Large intestine (tissue), 3 donors: Measurements from ENCODE around the gene RTKN2. TPM values are rescaled to one million over a fixed set of nuclear protein-coding genes. Genes with fewer than 3 reads are reported as not detected.
"Not testable (repeated sequence)": the region's sequence is repeated elsewhere in the genome, so short reads cannot be mapped to it uniquely, and the experiment has no call there.

ENCODE experiments used
- DNase-seq, 2 donors: peaks; one replicate each; pipeline versions ENCODE4 v3.0.0 to v3.0.0-alpha.2; 2013
- H3K27ac ChIP-seq: one replicate; pipeline ENCODE4 v1.5.1; 2013; ENCODE audit warnings: low read length
- H3K27me3 ChIP-seq: 2 replicates; pipeline ENCODE4 v1.6.1; 2013; ENCODE audit warnings: low read length; ENCODE audit not compliant: control insufficient read depth, insufficient read depth
- H3K36me3 ChIP-seq: 2 replicates; pipeline ENCODE4 v1.6.1; 2013; ENCODE audit warnings: low read length; ENCODE audit not compliant: control insufficient read depth, insufficient read depth
- H3K4me1 ChIP-seq: one replicate; pipeline ENCODE4 v1.6.1; 2013; ENCODE audit warnings: low read length; ENCODE audit not compliant: control insufficient read depth, insufficient read depth
- H3K4me3 ChIP-seq: one replicate; pipeline ENCODE4 v1.5.1; 2013; ENCODE audit warnings: low read length
- H3K9me3 ChIP-seq: one replicate; pipeline ENCODE4 v1.6.1; 2013; ENCODE audit warnings: mild to moderate bottlenecking, low read depth, low read length, moderate library complexity; ENCODE audit not compliant: control insufficient read depth
- WGBS: methylation state at CpG from one replicate; pipeline ENCODE4 v1.1.5; 2013; ENCODE audit warnings: low lambda C conversion rate; ENCODE audit not compliant: insufficient coverage; 5-methylcytosine and 5-hydroxymethylcytosine counted together
- polyA plus RNA-seq: library from polyadenylated mRNA; unstranded; fragments of 120-200 nt; gene quantifications from one replicate; pipeline ENCODE4 v1.2.1, GENCODE V29; 2013

Gene RTKN2
- polyA plus RNA-seq, 1 donor, result 5.7 TPM

DNA sequence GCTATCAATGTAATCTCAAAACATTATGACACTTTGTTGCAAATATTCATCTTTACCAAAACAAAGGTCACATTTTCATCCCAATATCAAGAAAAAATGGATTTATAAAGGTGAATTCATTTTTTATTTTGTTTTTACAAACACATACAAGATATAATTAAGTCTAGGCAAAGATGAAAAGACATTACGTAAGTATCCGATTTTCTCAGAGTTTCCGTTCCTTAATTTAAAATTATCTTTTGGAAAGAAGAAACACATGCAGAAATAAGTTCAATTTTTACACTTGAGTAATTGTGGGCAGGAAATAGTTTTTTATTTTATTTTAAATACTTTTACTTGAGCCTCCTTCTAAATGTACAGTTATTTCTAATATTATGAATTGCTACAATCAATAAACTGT lies 24.6 kb downstream of the RTKN2 start:
- Histone ChIP-seq H3K36me3 (no peaks in the 10 kb centered on the region), H3K27ac (peak overlapping the region; percentile 41), H3K4me3 (no peak overlapping the region), H3K27me3 (no peaks in the 10 kb centered on the region), H3K9me3 (no peaks in the 10 kb centered on the region), H3K4me1 (no peaks in the 10 kb centered on the region)
- 100% methylated on average over 3 of the region's 3 CpGs for WGBS
- DNase-seq, result no peak

DNA sequence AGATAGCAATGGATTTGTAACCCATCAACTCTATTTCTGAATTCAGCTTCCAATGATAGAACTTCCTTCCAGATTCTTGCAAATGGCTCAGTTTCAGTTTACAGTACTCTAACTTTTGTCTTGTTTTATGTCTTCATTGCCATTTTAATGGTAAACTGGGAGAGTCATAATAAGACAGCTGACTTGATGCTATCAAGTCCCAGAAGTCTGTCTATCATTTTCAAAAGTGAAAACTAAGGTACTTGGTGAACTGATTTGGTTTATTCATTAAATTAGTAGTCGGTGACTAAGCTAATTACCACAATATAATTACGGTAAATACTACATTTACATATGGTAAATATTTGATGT lies 25.0 kb downstream of the RTKN2 start:
- Histone ChIP-seq H3K36me3 (no peaks in the 10 kb centered on the region), H3K27me3 (no peaks in the 10 kb centered on the region), H3K27ac (peak overlapping the region; percentile 41), H3K4me3 (no peak overlapping the region), H3K4me1 (no peaks in the 10 kb centered on the region), H3K9me3 (no peaks in the 10 kb centered on the region)
- WGBS, result 100% methylated on average over 2 of the region's 2 CpGs
- DNase-seq, result no peak

DNA sequence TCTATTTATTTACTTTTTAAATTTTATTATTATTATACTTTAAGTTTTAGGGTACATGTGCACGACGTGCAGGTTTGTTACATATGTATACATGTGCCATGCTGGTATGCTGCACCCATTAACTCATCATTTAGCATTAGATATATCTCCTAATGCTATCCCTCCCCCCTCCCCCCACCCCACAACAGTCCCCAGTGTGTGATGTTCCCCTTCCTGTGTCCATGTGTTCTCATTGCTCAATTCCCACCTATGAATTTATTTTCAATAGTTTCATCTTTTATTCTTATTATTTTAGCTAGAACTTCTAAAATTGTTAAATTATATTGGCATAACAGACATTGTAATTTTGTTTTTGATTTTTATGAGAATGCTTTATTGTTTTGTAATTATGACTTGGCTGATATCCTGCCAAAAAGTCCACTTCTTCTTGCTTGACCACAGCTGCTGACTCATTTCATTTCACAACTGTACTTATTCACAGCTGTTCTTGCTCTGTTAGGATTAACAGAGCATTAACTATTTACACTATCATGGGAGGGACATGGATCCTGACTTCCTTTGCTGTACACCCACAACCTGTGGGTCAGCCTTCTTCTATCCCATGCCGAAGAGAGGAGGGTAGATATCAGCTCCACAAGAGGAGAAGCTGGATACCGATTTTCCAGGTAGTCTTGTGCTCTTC lies 25.5 kb downstream of the RTKN2 start:
- H3K9me3 ChIP-seq, H3K27me3 ChIP-seq, H3K4me1 ChIP-seq, H3K36me3 ChIP-seq, H3K4me3 ChIP-seq: not testable (repeated sequence)
- H3K27ac ChIP-seq, result peak overlapping the region; percentile 41
- peak; percentile 33 to 61 for DNase-seq
- WGBS, result 60% methylated on average over 1 of the region's 4 CpGs

DNA sequence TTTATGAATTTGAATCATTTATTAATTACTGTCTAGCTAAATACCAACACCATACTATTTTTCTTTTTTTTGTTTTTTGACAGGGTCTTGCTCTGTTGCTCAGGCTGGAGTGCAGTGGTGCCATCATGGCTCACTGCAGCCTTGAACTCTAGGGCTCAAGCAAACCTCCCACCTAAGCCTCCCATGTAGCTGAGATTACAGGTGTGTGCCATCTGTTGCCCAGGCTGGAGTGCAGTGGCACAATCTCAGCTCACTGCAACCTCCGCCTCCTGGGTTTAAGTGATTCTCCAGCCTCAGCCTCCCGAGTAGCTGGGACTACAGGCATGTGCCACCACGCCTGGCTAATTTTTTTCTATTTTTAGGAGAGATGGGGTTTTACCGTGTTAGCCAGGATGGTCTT lies 27.1 kb downstream of the RTKN2 start:
- DNase-seq, H3K4me1 ChIP-seq: not testable (repeated sequence)
- no CpG with 5 or more reads among the region's 4 CpGs for WGBS

DNA sequence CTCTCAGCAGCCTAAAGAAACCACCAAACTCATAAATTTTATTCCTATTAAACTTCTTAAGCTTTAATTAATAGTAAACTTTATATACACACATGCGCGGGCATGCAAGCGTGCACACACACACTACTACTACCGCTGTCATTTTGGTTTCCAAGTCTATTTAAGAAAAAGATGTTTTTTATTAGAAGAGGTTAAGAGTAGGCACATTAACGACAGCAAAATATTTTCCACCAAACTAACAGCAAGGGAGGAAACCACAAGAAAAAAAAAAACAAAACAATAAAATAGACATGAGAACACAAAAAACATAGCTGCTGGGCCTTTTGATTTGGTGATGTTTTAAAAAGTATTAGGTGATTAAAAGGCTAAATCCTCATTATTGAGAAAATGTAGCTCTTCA lies 28.6 kb downstream of the RTKN2 start:
- Histone ChIP-seq H3K36me3 (no peaks in the 10 kb centered on the region), H3K4me1 (no peaks in the 10 kb centered on the region), H3K27ac (no peak overlapping the region), H3K9me3 (no peaks in the 10 kb centered on the region), H3K4me3 (no peak overlapping the region), H3K27me3 (no peaks in the 10 kb centered on the region)
- 90% methylated on average over 4 of the region's 5 CpGs for WGBS
- no peak for DNase-seq

More for the DNA sequence above, 27.1 kb downstream of the RTKN2 start:
- not testable (repeated sequence) for H3K4me3 ChIP-seq, H3K36me3 ChIP-seq, H3K27me3 ChIP-seq, H3K9me3 ChIP-seq, H3K27ac ChIP-seq

DNA sequence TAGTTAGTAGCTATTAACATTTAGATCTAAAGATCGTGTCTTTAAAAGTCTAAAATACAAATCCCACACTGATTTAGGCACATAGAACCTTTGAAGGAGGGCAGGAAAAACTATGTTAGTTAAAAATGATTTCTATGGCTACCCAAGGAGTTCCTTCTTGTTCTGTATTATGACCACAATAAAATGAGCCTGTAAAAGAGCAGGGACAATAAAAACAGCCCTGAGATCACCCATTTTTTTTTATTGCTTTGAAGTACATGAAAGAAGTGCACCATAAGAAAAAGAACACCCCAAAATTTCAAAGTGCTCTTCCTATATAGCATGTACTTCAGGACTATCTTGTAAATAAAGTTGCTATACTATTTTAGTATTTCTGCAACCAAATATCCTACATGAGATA lies 29.8 kb downstream of the RTKN2 start:
- Histone ChIP-seq H3K9me3 (no peaks in the 10 kb centered on the region), H3K27ac (no peak overlapping the region)
- 100% methylated on average over 1 of the region's 1 CpG for WGBS

DNA sequence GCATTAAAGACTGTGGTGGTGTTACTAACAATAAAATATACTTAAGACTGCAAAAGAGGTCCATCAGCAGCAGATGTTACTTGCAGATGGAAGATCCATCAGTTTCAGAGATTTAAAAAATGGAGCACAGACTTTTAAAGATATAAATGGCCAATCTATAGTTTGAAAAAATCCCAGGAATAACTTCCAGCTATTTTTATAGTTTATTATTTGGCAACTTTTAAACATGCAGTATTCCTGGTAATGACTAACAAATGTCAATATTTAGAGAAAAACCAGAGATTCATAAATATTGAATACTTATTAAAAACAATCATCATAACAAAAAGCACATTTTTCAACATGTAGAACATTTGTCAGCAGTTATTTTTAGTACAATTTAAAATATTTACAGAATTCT lies 30.7 kb downstream of the RTKN2 start:
- DNase-seq, result no peak
- H3K4me3 ChIP-seq, result no peak overlapping the region
- H3K27me3 ChIP-seq, result no peaks in the 10 kb centered on the region
- no peak overlapping the region for H3K27ac ChIP-seq
- H3K9me3 ChIP-seq, result no peaks in the 10 kb centered on the region
- H3K4me1 ChIP-seq, result no peaks in the 10 kb centered on the region
- no peaks in the 10 kb centered on the region for H3K36me3 ChIP-seq

More for the DNA sequence above, 29.8 kb downstream of the RTKN2 start:
- no peaks in the 10 kb centered on the region for H3K27me3 ChIP-seq
- peak in 1 of 2 donors; percentile 39 for DNase-seq
- no peaks in the 10 kb centered on the region for H3K4me1 ChIP-seq
- H3K4me3 ChIP-seq, result no peak overlapping the region
- H3K36me3 ChIP-seq, result no peaks in the 10 kb centered on the region

DNA sequence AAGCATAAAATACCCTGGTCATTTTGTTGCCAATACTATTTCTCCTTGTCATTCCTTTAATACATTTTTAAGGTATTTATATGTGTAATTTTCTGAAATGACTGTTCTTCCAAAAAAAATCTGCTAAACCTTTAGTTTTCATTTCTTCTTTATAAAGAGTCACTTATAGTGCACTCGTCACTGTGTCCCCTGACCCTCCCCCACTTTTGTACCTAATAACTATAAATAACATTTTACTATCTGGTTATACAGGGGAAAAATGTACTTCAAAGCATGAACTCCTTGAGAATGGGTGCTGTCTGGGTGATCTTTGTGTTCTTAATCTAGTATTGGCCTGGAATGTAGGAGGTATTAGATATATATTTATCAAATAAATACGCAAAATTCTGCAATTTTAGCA lies 31.1 kb downstream of the RTKN2 start:
- Histone ChIP-seq H3K4me3 (no peak overlapping the region), H3K4me1 (no peaks in the 10 kb centered on the region), H3K27ac (no peak overlapping the region), H3K9me3 (no peaks in the 10 kb centered on the region), H3K27me3 (no peaks in the 10 kb centered on the region), H3K36me3 (no peaks in the 10 kb centered on the region)
- no peak for DNase-seq
- 67% methylated on average over 1 of the region's 2 CpGs for WGBS

DNA sequence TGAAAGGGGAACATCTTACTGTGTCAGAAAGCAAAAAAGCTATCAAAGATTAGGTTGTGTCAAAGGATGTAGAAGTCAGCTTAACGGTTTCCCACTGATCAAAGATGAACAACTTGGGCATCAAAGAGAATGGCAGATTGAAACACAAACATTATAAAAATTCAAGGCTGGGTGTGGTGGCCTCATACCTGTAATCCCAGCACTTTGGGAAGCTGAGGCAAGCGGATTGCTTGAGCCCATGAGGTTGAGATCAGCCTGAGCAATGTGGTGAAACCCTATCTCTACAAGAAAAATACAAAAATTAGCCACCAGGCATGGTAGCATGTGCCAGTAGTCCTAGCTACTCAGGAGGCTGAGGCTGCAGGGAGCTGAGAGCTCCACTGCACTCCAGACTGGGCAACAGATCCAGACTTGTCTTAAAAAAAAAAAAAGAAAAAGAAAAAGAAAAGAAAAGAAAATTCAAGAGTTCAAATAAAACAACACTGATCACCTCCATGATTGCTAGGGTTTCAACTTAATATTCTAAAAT lies 34.5 kb downstream of the RTKN2 start:
- H3K27me3 ChIP-seq, result no peaks in the 10 kb centered on the region
- no peaks in the 10 kb centered on the region for H3K9me3 ChIP-seq
- WGBS, result 71% methylated on average over 1 of the region's 2 CpGs
- H3K4me1 ChIP-seq, result no peaks in the 10 kb centered on the region
- no peak overlapping the region for H3K4me3 ChIP-seq
- H3K36me3 ChIP-seq, result no peaks in the 10 kb centered on the region
- H3K27ac ChIP-seq, result no peak overlapping the region
- no peak for DNase-seq

DNA sequence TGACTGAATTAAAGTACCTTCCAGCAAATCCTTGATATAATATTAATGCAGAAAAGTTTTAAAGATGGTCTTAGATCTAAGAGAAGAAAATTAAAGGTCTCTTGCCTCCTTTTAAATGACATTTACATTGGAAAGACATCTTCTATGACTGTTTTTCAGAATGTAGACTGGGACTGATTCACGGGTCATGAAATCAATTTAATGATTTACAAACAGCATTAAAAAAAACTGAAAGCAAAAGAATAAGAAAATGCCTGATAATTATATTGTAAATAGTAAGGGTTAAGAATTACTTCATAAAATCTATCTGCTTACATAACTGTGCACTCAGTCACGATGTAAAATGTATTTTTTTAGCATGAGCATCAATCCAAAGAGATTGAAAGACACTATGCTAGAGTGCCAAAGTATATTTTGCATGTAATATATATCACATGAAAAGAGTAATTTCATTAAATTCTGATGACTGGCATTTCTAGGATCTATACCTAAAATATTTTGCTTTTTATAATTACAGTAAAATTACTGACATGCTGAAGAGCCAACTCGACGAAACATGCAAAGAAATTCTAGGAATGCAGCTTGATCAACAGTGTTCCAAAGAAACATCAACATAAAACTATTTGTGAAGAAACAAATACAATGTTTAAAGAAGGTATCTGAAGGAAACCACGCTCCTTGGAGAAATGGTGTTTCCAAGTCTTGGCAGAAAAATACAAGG lies 35.1 kb downstream of the RTKN2 start:
- 64% methylated on average over 5 of the region's 5 CpGs for WGBS
- no peaks in the 10 kb centered on the region for H3K9me3 ChIP-seq
- H3K27ac ChIP-seq, result no peak overlapping the region
- H3K4me1 ChIP-seq, result no peaks in the 10 kb centered on the region
- no peak overlapping the region for H3K4me3 ChIP-seq
- DNase-seq, result no peak
- no peaks in the 10 kb centered on the region for H3K27me3 ChIP-seq
- H3K36me3 ChIP-seq, result no peaks in the 10 kb centered on the region

DNA sequence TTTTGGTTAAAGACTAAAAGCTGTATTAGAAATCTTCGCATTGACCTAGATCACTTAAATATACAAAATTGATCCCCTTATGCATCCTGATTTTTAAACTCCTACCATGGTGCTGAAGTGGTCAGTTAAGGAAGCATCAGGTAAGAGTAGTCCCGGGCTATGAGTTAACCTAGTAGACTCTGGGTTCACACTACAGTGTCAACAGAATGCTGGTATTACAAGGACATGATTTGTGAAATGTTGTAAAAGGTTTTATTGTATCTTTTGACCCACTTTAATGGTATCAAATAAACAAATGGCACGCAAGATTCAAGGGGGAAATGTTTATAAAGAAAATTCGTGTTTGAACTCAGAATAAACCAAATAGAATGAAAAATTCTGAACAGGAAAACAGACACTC lies 36.8 kb downstream of the RTKN2 start:
- no peak for DNase-seq
- H3K36me3 ChIP-seq, result no peaks in the 10 kb centered on the region
- H3K9me3 ChIP-seq, result no peaks in the 10 kb centered on the region
- H3K4me1 ChIP-seq, result no peaks in the 10 kb centered on the region
- H3K27me3 ChIP-seq, result no peaks in the 10 kb centered on the region
- no peak overlapping the region for H3K27ac ChIP-seq
- WGBS, result 70% methylated on average over 2 of the region's 4 CpGs
- H3K4me3 ChIP-seq, result no peak overlapping the region
